K562 treated with DMSO at 1 percent for 4 hours (cell line): ENCODE data around the gene C8G. TPM values are rescaled to one million over a fixed set of nuclear protein-coding genes. Genes with fewer than 3 reads are reported as not detected.

ENCODE experiments used
- total RNA-seq: library from RNA; unstranded; fragments of 300-600 nt; gene quantifications from 2 replicates; pipeline ENCODE4 v1.2.3, GENCODE V29; 2022; ENCODE audit not compliant: insufficient read depth

Gene C8G
- not detected in 2 replicates for total RNA-seq

DNA sequence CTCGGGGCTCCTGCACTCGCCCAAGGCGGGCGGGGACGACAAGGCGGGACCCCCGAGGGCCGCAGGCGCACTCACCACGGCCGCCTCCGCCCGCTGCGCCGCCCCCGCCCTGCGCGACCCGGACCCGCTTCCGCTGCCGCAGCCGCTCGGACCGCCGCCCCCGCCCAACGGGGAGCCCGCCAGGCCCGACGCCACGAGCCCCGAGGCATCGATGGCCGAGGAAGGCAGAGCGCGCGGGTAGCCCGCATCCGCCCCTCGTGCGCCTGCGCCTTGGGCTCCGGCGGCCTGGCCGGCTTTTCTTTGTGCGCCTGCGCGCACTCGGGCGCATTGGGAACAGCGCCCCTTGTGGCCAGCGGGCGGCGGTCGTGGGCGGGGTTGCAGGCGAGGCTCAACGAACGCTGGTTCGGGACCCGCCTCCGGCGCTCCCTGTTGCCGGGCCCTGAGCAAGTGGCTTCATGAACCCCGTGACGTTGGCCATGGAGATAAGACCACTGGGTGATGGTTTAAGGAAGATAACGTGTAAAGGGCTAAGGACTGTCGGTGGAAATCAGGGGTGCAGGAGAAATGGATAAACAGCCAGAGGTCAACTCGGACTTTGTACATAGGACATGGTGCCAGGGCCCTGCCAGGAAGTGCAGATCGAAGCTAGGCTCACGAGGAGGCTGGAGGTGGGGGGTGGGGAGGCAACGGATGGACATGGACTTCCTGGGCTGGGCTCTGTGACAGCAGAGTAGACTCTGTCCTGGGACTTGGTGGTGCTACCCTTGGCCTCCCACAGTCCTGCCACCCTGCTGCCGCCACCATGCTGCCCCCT is at the start of gene C8G, which contains the start of gene FBXW5:
Gene C8G, plus strand, starts transcription at position 725 of the 814 bp plus-strand sequence. Its CDS starts 78 bp downstream, at position 803.
Gene FBXW5, minus strand, starts transcription at position 220 of the 814 bp plus-strand sequence. CDS start 655 bp downstream, outside the sequence.

DNA sequence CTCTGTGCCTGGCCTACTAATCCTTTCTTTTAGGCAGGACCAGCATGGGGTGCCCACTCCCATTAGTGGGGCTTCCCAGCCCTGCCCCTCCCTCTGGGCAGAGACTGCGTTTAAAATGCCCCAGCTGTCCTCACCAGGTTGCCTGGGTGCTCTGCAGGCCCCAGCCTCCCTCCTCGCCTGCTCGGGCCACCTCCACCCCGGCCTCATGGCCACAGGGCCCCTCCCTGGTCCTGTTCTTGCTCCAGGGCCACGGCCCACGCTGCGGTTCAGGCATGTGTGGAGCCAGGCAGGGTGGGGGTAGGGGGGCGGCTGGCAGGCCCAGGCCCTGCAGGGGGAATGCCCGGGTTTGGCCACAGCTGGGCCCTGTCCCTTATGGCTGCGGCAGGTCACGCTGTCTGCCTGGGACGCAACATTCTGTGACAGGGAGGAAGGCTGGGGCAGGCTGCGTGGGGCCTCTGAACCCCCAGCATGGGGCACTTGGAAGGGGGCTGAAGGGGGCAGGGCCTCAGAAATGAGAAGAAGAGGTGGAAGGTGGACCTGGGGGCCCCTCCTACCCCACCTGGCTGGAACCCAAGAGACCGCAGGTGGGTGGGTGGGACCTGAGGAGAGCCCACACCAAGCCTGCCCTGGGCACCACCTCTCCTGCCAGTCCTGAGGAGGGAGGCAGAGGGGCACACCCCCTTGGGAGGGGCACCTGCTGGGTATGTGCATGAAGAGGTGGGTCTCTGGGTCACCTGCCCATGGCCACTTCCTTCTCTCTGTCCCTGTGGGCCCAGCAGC is 6.7 kb downstream of the C8G start, which contains the start of gene LCN12:
Gene LCN12, plus strand, starts transcription at position 733 of the 780 bp plus-strand sequence. CDS start 55 bp downstream, outside the sequence.

DNA sequence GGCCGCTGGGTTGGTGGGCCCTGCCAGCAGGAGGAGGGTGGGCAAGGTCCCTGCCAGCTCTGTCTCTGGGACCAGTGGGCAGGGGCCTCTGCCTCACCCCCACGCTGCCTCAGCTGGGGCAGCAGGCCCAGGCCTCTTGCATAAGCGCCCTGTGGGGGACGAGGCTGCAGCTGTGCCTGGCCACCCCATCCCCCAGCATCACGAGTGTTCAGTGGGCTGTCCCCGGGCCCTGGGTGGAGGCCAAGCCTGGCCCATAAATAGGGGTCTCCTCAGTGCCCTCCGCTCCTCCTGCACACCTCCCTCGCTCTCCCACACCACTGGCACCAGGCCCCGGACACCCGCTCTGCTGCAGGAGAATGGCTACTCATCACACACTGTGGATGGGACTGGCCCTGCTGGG is 32.2 kb downstream of the C8G start, which contains the start of gene PTGDS:
Gene PTGDS, plus strand, starts transcription at position 282 of the 400 bp plus-strand sequence. Its CDS starts 75 bp downstream, at position 357.

DNA sequence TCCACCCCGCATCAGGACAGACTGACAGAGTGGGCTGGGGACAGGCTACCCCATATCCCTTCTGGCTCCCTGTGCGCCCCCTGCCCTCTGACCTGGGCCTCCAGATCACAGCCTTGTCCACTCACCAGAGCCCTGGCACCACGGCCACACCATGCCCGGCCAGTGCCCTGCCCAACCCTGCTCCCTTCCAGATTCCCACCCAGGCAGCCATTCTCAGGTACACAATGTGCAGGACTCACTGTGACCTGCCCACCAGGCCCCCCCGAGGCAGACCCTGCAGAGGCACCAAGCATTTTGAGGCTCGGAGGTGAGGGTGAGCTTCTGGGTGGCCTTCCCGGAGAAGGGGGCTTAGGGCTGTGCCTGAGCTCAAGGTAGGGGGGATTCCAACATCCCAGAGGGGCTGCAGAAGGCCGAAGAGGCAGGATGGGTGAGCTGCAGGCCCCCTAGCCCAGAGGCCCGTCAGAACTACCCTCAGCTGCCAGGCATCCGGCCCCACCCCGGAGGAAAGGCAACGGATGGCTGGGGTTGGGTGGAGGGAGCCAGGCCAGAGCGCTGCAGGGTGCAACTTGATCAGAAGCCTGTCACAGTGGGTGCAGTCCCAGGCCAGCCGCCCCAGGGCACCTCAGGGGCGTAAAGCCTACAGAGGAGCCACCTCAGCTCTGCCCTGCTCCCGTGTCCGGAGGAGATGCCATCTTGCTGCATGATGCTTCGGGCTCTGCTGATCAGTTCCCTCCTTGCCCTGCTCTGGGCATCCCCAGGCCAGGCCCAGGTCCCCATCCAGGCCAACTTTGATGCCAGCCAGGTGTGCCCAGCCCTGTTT is 37.4 kb downstream of the C8G start, which contains the start of gene LCNL1:
Gene LCNL1, plus strand, starts transcription at position 762 of the 820 bp plus-strand sequence. CDS start 594 bp downstream, outside the sequence.

DNA sequence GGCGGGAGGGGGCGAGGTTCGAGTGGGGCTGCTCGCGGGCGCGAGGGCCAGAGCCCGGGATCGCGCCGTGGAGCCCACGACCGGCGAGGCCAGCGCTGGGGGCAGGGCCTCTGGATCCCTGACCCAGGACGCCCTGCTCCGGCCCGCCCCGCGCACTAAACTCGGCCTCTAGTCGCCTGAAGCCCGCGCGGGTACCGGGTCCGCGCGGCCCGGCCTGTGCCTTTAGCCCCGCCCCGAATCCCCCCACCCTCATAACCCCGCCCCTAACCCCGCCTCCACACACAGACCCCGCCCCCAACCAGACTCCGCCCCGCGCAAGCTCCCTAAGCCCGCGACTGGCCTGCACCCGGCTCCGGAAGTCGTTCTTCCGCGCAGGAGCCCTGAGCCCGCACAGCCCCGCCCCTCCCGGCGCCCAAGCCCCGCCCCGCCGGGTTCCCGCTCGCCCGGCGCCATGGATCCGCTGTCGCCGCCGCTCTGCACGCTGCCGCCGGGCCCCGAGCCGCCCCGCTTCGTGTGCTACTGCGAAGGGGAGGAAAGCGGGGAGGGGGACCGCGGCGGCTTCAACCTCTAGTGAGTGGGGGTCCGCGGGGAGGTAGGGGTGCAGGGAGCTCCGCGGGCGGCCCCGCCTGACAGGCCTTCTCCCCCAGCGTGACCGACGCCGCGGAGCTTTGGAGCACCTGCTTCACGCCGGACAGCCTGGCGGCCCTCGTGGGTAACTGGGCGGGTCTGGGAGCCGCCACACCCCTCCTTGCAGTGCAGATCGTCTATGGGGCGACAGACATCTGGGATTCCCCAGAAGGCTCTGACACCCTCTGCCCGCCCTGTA is 47.2 kb downstream of the C8G start, which contains the start of gene PAXX:
Gene PAXX, plus strand, starts transcription at position 430 of the 826 bp plus-strand sequence. Its CDS starts 22 bp downstream, at position 452.

Other genes with a start within 250 kb of the C8G start
- 17.3 and 25.7 TPM in 2 replicates for gene DIPK1B, start 232.7 kb upstream of the C8G start, total RNA-seq
- gene LCN10, start 202.3 kb upstream of the C8G start, total RNA-seq = not detected in 2 replicates
- gene LCN6, start 196.7 kb upstream of the C8G start, total RNA-seq = not detected in 2 replicates
- gene LCN8, start 187.0 kb upstream of the C8G start, total RNA-seq = not detected in 2 replicates
- gene LCN15, start 180.7 kb upstream of the C8G start, total RNA-seq = not detected in 2 replicates
- 67.9 and 75.8 TPM in 2 replicates for gene TMEM141, start 153.9 kb upstream of the C8G start, total RNA-seq
- gene CCDC183, start 148.9 kb upstream of the C8G start, total RNA-seq = 0.75 and 2.6 TPM in 2 replicates
- 163 and 183 TPM in 2 replicates for gene RABL6, start 137.3 kb upstream of the C8G start, total RNA-seq
- 9.6 and 13.9 TPM in 2 replicates for gene AJM1, start 102.8 kb upstream of the C8G start, total RNA-seq
- gene PHPT1, start 95.8 kb upstream of the C8G start, total RNA-seq = 165 and 171 TPM in 2 replicates
- 4.1 and 4.7 TPM in 2 replicates for gene MAMDC4, start 92.9 kb upstream of the C8G start, total RNA-seq
- 705 and 763 TPM in 2 replicates for gene EDF1, start 78.9 kb upstream of the C8G start, total RNA-seq
- gene TRAF2, start 58.7 kb upstream of the C8G start, total RNA-seq = 23.8 and 25.2 TPM in 2 replicates
- 148 and 151 TPM in 2 replicates for gene FBXW5, start 505 bp upstream of the C8G start, total RNA-seq
- gene LCN12, start 7.0 kb downstream of the C8G start, total RNA-seq = not detected in 2 replicates
- gene PTGDS, start 32.3 kb downstream of the C8G start, total RNA-seq = 6.1 and 15.4 TPM in 2 replicates
- gene LCNL1, start 37.8 kb downstream of the C8G start, total RNA-seq = not detected in 2 replicates
- 89.0 and 89.2 TPM in 2 replicates for gene PAXX, start 47.2 kb downstream of the C8G start, total RNA-seq
- 2.0 TPM in 1 of 2 replicates, not detected in the other for gene CLIC3, start 51.3 kb downstream of the C8G start, total RNA-seq
- gene ABCA2, start 83.0 kb downstream of the C8G start, total RNA-seq = 14.1 and 26.4 TPM in 2 replicates
- not detected in 2 replicates for gene FUT7, start 86.8 kb downstream of the C8G start, total RNA-seq
- 0.52 and 1.0 TPM in 2 replicates for gene NPDC1, start 100.9 kb downstream of the C8G start, total RNA-seq
- gene ENTPD2, start 108.8 kb downstream of the C8G start, total RNA-seq = not detected in 2 replicates
- gene SAPCD2, start 125.3 kb downstream of the C8G start, total RNA-seq = 27.1 and 30.1 TPM in 2 replicates
- 9.4 and 14.1 TPM in 2 replicates for gene UAP1L1, start 132.3 kb downstream of the C8G start, total RNA-seq
- 37.3 and 38.9 TPM in 2 replicates for gene MAN1B1, start 141.7 kb downstream of the C8G start, total RNA-seq
- gene DPP7, start 169.5 kb downstream of the C8G start, total RNA-seq = 228 and 246 TPM in 2 replicates
- not detected in 2 replicates for gene GRIN1, start 193.9 kb downstream of the C8G start, total RNA-seq
- gene LRRC26, start 224.8 kb downstream of the C8G start, total RNA-seq = not detected in 2 replicates
- not detected in 2 replicates for gene TMEM210, start 226.8 kb downstream of the C8G start, total RNA-seq
- 32.5 and 40.5 TPM in 2 replicates for gene ANAPC2, start 243.3 kb downstream of the C8G start, total RNA-seq
- 203 and 207 TPM in 2 replicates for gene SSNA1, start 243.4 kb downstream of the C8G start, total RNA-seq